Uterus (tissue), 4 donors: Measurements from ENCODE around the gene SYVN1. TPM values are rescaled to one million over a fixed set of nuclear protein-coding genes. Genes with fewer than 3 reads are reported as not detected.

Experiments used
- DNase-seq, 2 donors: peaks; one replicate each; pipeline ENCODE4 v3.0.0-alpha.2; 2019 to 2020
- H3K27ac ChIP-seq, 2 donors: fragments of 200-600 bp; sonication (generic); 1 replicate in 1 of 2; 2 replicates in 1 of 2; pipeline ENCODE4 v1.5.1; 2016 to 2018
- H3K27me3 ChIP-seq, 2 donors: fragments of 200-600 bp; sonication (generic); one replicate each; pipeline ENCODE4 v1.5.1; 2018 to 2019; ENCODE audit warnings: control low read depth in 1 of 2
- H3K36me3 ChIP-seq, 2 donors: fragments of 200-600 bp; sonication (generic); one replicate each; pipeline ENCODE4 v1.5.1; 2019; ENCODE audit warnings: control low read depth in 1 of 2
- H3K4me1 ChIP-seq, 2 donors: fragments of 200-600 bp; sonication (generic); one replicate each; pipeline ENCODE4 v1.5.1; 2018 to 2019; ENCODE audit warnings: control low read depth in 1 of 2
- H3K4me3 ChIP-seq, 2 donors: fragments of 200-600 bp; sonication (generic); 1 replicate in 1 of 2; 2 replicates in 1 of 2; pipeline ENCODE4 v1.5.1; 2018 to 2019; ENCODE audit warnings: mild to moderate bottlenecking in 1 of 2
- H3K9me3 ChIP-seq, 2 donors: fragments of 200-600 bp; sonication (generic); one replicate each; pipeline ENCODE4 v1.5.1; 2019; ENCODE audit warnings: control low read depth in 1 of 2
- POLR2A ChIP-seq, 2 donors: fragments of 450-650 bp; IDR thresholded peaks; one replicate each; pipeline ENCODE4 v1.6.1; 2016; ENCODE audit warnings: antibody characterized with exemption in 2 of 2, mild to moderate bottlenecking in 1 of 2, moderate library complexity in 1 of 2
- intact Hi-C: fragments of 100-400 bp; cut with DNase I; formaldehyde crosslinking; loops from one replicate; pipeline ENCODE4 v1.15.1; 2023; ENCODE audit warnings: low total_unique reads
- total RNA-seq, 4 donors: library from RNA; depleted of rRNA in 3 of 4; stranded (reverse); fragments of >200 nt in 3 of 4; gene quantifications; one replicate each; pipeline versions ENCODE4 v1.1.0 to v1.2.4, GENCODE V29; 2014 to 2023
- TF ChIP-seq, protein P1 (sequence below), 4 experiments: fragments of 200-600 bp in 2 of 4; fragments of 450-650 bp in 2 of 4; sonication (generic) in 2 of 4; IDR thresholded peaks; one replicate each; pipeline ENCODE4 v1.5.1; 2016 to 2019; ENCODE audit warnings: antibody characterized with exemption in 4 of 4, mild to moderate bottlenecking in 2 of 4, moderate library complexity in 1 of 4
- donor health status: DM: yes; HTN: yes; CAD: no.

Gene SYVN1
- total RNA-seq, 4 donors from 2014 or later = 34.7 to 88.8 (median 60.5) TPM

DNA sequence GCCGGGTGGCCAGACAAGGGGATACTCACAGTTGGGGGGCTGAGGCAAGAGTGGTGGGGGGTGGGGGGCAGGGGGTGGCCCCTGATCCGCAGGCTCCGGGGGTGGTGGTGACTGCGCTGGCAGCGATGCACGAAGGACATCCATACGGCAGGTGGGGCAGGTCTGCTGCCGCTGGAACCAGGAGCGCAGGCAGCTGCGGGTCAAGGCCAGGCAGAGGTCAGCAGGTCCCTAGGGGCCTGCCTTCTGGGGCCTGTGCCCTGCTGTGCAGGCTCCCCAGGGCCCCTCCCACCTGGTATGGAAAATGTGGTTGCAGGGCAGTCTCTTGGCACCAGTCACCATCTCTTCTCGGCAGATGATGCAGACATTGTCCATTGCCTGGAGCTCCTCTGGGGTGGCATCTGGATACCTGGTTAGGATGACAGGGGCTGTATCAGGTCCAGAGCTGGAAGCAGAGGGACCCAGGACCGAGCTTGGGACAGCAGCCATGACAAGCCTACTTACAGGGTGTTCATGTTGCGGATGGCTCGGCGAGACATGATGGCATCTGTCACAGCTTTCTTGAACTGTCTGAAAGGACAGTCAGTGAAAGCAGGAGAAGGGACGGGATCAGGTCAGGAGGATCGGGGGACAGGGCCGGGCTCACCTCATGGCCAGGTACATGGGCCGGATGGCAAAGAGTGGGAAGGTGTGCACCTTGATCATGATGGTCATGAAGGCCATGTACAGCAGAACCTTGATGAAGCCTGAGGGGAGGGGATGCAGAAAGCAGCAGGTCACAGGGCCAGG lies 3.5 kb downstream of the SYVN1 start:
- H3K36me3 ChIP-seq = no peaks in the 10 kb centered on the region
- no peak overlapping the region for H3K4me3 ChIP-seq
- H3K4me1 ChIP-seq = peaks cover 0 to 13% of the 10 kb centered on the region in 2 donors
- no peak for TF ChIP-seq POLR2A (IDR thresholded peaks at IDR 0.05)
- TF ChIP-seq, protein P1, sequence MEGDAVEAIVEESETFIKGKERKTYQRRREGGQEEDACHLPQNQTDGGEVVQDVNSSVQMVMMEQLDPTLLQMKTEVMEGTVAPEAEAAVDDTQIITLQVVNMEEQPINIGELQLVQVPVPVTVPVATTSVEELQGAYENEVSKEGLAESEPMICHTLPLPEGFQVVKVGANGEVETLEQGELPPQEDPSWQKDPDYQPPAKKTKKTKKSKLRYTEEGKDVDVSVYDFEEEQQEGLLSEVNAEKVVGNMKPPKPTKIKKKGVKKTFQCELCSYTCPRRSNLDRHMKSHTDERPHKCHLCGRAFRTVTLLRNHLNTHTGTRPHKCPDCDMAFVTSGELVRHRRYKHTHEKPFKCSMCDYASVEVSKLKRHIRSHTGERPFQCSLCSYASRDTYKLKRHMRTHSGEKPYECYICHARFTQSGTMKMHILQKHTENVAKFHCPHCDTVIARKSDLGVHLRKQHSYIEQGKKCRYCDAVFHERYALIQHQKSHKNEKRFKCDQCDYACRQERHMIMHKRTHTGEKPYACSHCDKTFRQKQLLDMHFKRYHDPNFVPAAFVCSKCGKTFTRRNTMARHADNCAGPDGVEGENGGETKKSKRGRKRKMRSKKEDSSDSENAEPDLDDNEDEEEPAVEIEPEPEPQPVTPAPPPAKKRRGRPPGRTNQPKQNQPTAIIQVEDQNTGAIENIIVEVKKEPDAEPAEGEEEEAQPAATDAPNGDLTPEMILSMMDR (IDR thresholded peaks at IDR 0.05) = no peak
- peak in 1 of 2 donors; percentile 10 for DNase-seq
- intact Hi-C loops = no loop called here
- H3K27ac ChIP-seq = no peak overlapping the region
- H3K27me3 ChIP-seq = no peaks in the 10 kb centered on the region
- no peaks in the 10 kb centered on the region for H3K9me3 ChIP-seq

DNA sequence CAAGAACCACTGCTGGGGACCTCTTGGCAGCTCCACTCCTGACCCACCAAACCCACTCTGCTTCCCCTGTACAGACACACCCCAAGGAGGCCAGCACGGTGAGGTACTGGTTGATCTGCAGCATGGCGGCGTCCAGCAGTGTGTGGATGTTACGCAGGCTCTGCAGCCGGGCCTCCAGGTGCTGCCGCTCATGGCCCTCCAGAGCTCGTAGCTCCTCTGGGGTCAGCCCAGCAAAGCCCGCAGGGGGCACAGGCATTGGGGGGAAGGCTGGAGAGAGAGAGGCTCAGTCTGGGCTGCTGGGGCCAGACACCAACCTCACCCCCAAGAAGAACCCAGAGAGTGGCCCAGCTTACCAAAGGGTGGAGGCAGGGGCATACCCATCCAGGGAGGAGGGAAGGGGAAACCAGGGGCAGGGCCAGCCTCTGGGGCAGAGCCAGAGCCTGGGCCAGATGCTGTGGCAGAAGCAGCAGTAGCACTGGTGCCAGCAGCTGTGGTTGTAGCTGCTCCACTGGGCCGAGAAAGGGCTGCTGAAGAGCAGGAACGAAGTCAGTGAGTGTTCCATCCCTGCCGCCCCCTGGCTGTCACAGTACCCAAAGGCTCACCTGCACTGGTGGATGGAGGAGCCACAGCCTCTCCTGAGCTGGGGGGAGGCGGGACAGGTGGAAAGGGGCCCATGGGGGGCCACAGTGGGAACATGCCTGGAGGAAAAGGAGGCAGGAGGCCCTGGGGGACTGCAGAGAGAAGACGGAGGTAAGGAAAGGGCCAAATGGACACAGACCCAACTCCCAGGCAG lies 4.5 kb downstream of the SYVN1 start:
- no peaks in the 10 kb centered on the region for H3K9me3 ChIP-seq
- H3K36me3 ChIP-seq = no peaks in the 10 kb centered on the region
- TF ChIP-seq POLR2A (IDR thresholded peaks at IDR 0.05) = no peak
- TF ChIP-seq, protein P1 (IDR thresholded peaks at IDR 0.05) = no peak
- no peak overlapping the region for H3K27ac ChIP-seq
- DNase-seq = no peak
- no peak overlapping the region for H3K4me3 ChIP-seq
- no peaks in the 10 kb centered on the region for H3K27me3 ChIP-seq
- peaks cover 0 to 8% of the 10 kb centered on the region in 2 donors for H3K4me1 ChIP-seq
- intact Hi-C loops = no loop called here

DNA sequence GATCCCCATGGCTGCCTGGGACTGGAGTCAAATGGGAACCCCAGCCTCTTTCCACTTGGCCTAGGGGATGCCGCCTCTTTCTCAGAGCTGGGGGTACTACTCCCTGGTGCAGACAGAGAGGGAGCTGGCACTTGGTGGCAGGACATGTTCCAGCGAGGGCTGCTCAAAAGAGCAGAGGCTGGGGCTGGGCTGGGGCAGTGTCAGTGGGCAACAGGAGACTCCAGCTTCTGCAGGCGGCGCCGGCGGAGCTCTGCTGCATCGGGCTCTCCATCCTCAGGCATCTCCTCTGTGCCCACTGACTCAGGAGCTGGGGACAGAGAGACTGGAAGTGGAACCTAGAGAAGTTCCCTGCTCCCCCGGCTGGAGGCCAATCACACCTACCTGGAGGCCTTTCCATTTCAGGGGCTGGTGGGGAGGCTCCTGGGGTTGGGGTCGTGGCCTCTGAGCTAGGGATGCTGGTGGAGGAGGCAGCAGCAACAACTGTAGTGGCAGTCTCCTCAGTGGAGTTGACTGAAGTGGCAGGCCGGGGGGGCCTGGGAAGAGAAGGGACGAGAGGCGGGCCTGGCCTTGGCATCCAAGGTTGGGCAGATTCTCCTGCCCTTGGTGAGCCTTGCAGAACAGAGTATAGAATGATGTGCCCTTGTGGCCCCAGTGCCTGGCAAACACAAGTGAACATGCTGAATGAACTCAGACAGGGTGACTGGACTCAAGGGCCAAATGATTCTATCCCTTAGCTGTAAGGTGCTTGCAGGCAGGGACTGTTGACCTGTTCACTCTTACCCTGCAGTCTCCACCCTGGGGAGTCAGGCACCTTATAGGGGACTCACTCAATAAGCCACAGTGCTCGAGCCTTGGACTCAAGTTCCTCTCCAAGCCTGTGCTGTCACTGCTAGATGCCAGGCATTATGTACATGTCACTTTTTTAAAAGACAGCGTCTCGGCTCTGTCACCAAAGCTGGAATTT lies 5.9 kb downstream of the SYVN1 start:
- no peak for TF ChIP-seq POLR2A (IDR thresholded peaks at IDR 0.05)
- TF ChIP-seq, protein P1 (IDR thresholded peaks at IDR 0.05) = no peak
- Histone ChIP-seq H3K27ac (no peak overlapping the region), H3K4me1 (peaks cover 0 to 4% of the 10 kb centered on the region in 2 donors), H3K27me3 (no peaks in the 10 kb centered on the region), H3K36me3 (no peaks in the 10 kb centered on the region), H3K9me3 (no peaks in the 10 kb centered on the region), H3K4me3 (no peak overlapping the region)
- no peak for DNase-seq
- intact Hi-C loops = no loop called here

DNA sequence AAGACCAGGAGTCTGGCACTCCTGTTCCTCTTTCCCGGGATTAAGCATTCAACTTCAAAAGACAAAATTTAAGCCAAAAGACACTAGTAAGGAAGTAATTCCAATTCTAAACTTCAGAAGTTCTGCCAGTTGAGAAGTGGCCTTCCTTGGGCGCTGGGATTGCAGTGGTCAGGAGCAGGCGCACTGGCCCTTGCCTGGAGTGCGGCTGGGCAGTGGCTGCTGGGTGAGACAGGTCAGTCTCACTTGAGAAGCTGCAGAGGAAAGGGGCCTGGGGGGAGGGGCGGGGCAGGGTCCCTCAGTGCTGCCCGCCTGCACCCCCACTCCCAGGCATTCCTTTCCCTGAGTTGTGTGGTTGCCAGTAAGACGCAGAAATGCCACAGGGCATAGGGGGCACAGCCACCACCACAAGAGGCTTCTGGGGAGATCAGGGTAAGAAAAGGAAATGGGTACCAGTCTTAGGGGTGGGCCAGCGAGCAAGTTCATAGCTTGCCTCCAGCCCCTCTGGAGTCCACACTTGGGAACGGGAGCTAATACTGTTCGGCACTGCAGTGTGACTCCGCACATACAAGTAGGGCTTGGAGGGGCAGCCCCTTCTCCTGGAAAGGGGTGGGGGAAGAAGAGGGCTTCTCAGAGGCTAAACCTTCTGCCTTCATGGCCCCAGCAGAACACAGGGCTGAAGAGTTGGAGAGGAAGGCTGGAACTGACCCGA lies 6.7 kb downstream of the SYVN1 start:
- DNase-seq = no peak
- H3K36me3 ChIP-seq = no peaks in the 10 kb centered on the region
- no peak overlapping the region for H3K4me3 ChIP-seq
- no peak overlapping the region for H3K27ac ChIP-seq
- H3K27me3 ChIP-seq = no peaks in the 10 kb centered on the region
- TF ChIP-seq POLR2A (IDR thresholded peaks at IDR 0.05) = no peak
- TF ChIP-seq, protein P1 (IDR thresholded peaks at IDR 0.05) = no peak
- no peaks in the 10 kb centered on the region for H3K9me3 ChIP-seq
- H3K4me1 ChIP-seq = no peaks in the 10 kb centered on the region
- intact Hi-C loops = no loop called here
